H9 (cell line): ENCODE results near the gene KIF2C. TPM values are rescaled to one million over a fixed set of nuclear protein-coding genes. Genes with fewer than 3 reads are reported as not detected.

Experiments
- DNase-seq: peaks from one replicate; pipeline ENCODE4 v3.0.0-alpha.2; 2017
- H2AFZ ChIP-seq: one replicate; pipeline ENCODE4 v1.6.1; 2013; ENCODE audit warnings: mild to moderate bottlenecking, low read length, control low read depth, moderate library complexity
- H2AK5ac ChIP-seq: 2 replicates; pipeline ENCODE4 v1.6.1; 2013; ENCODE audit warnings: low read length, control low read depth, mixed read lengths; ENCODE audit not compliant: insufficient read length
- H2BK120ac ChIP-seq: one replicate; pipeline ENCODE4 v1.6.1; 2013; ENCODE audit warnings: low read depth, mild to moderate bottlenecking, low read length, control low read depth, inconsistent platforms; ENCODE audit not compliant: poor library complexity, severe bottlenecking
- H2BK12ac ChIP-seq: 2 replicates; pipeline ENCODE4 v1.6.1; 2013; ENCODE audit warnings: low read length, control low read depth, mixed read lengths, low read depth; ENCODE audit not compliant: insufficient read length
- H2BK15ac ChIP-seq: 2 replicates; pipeline ENCODE4 v1.6.1; 2013; ENCODE audit warnings: low read depth, low read length, control low read depth
- H2BK20ac ChIP-seq: one replicate; pipeline ENCODE4 v1.6.1; 2013; ENCODE audit warnings: low read depth, mild to moderate bottlenecking, low read length, control low read depth, inconsistent platforms; ENCODE audit not compliant: poor library complexity, severe bottlenecking
- H2BK5ac ChIP-seq: 2 replicates; pipeline ENCODE4 v1.6.1; 2013; ENCODE audit warnings: low read length, control low read depth, mixed read lengths; ENCODE audit not compliant: insufficient read length
- H3K14ac ChIP-seq: 2 replicates; pipeline ENCODE4 v1.6.1; 2013; ENCODE audit warnings: low read length, control low read depth; ENCODE audit not compliant: insufficient read depth
- H3K18ac ChIP-seq: 2 replicates; pipeline ENCODE4 v1.6.1; 2013; ENCODE audit warnings: low read depth, mild to moderate bottlenecking, mixed read lengths, low read length, control low read depth; ENCODE audit not compliant: insufficient read length
- H3K23ac ChIP-seq: 2 replicates; pipeline ENCODE4 v1.6.1; 2013; ENCODE audit warnings: low read length, control low read depth, mixed read lengths, low read depth; ENCODE audit not compliant: insufficient read length
- H3K23me2 ChIP-seq: 2 replicates; pipeline ENCODE4 v1.6.1; 2013; ENCODE audit warnings: low read depth, mild to moderate bottlenecking, mixed read lengths, low read length, control low read depth; ENCODE audit not compliant: insufficient read length, poor library complexity, severe bottlenecking
- H3K27ac ChIP-seq: 2 replicates; pipeline ENCODE4 v1.5.1; 2013; ENCODE audit warnings: low read length, control low read depth, mixed read lengths, low read depth; ENCODE audit not compliant: insufficient read length
- H3K27me3 ChIP-seq: 2 replicates; pipeline ENCODE4 v1.6.1; 2013; ENCODE audit warnings: low read length, control low read depth, inconsistent platforms; ENCODE audit not compliant: insufficient read depth
- H3K4ac ChIP-seq: 2 replicates; pipeline ENCODE4 v1.6.1; 2013; ENCODE audit warnings: low read depth, mild to moderate bottlenecking, control low read depth, inconsistent platforms, low read length, moderate library complexity
- H3K4me1 ChIP-seq: 2 replicates; pipeline ENCODE4 v1.6.1; 2013; ENCODE audit warnings: low read length, control low read depth, inconsistent platforms; ENCODE audit not compliant: insufficient read depth
- H3K4me2 ChIP-seq: 2 replicates; pipeline ENCODE4 v1.6.1; 2013; ENCODE audit warnings: low read length, control low read depth, mixed read lengths; ENCODE audit not compliant: insufficient read length, insufficient read depth
- H3K56ac ChIP-seq: 2 replicates; pipeline ENCODE4 v1.6.1; 2013; ENCODE audit warnings: low read depth, mild to moderate bottlenecking, mixed read lengths, low read length, control low read depth; ENCODE audit not compliant: insufficient read length
- H3K79me1 ChIP-seq: 2 replicates; pipeline ENCODE4 v1.6.1; 2013; ENCODE audit warnings: low read depth, mild to moderate bottlenecking, moderate library complexity, low read length, control low read depth, inconsistent platforms; ENCODE audit not compliant: insufficient read depth, poor library complexity, severe bottlenecking
- H3K79me2 ChIP-seq: 2 replicates; pipeline ENCODE4 v1.6.1; 2013; ENCODE audit warnings: low read length, control low read depth, inconsistent platforms; ENCODE audit not compliant: insufficient read depth
- H3K9ac ChIP-seq: 2 replicates; pipeline ENCODE4 v1.6.1; 2013; ENCODE audit warnings: low read length, control low read depth, mixed read lengths; ENCODE audit not compliant: insufficient read length; ENCODE audit errors: extremely low read depth
- H3K9me3 ChIP-seq: one replicate; pipeline ENCODE4 v1.6.1; 2013; ENCODE audit warnings: low read depth, low read length, inconsistent platforms; ENCODE audit not compliant: control insufficient read depth
- H3T11ph ChIP-seq: one replicate; pipeline ENCODE4 v1.6.1; 2013; ENCODE audit warnings: mild to moderate bottlenecking, low read length, control low read depth, inconsistent platforms
- H4K20me1 ChIP-seq: one replicate; pipeline ENCODE4 v1.6.1; 2013; ENCODE audit not compliant: control insufficient read depth, insufficient read length, insufficient read depth
- H4K5ac ChIP-seq: 2 replicates; pipeline ENCODE4 v1.6.1; 2013; ENCODE audit warnings: low read depth, mild to moderate bottlenecking, mixed read lengths, low read length, control low read depth; ENCODE audit not compliant: insufficient read length
- H4K8ac ChIP-seq: replicated peaks from 2 replicates; pipeline ENCODE4 v1.6.1; 2013; ENCODE audit warnings: low read length, control low read depth, mixed read lengths, low read depth; ENCODE audit not compliant: insufficient read length
- H4K91ac ChIP-seq: 2 replicates; pipeline ENCODE4 v1.6.1; 2013; ENCODE audit warnings: low read depth, mild to moderate bottlenecking, moderate library complexity, mixed read lengths, low read length, control low read depth; ENCODE audit not compliant: insufficient read length
- H3K27ac Mint-ChIP-seq, 3 experiments: 2 replicates in 2 of 3; 3 replicates in 1 of 3; pipeline ENCODE4 v1.8.0; 2020 to 2021; ENCODE audit warnings: mixed read lengths in 3 of 3, mild to moderate bottlenecking in 1 of 3, moderate library complexity in 1 of 3
- H3K27me3 Mint-ChIP-seq: 2 replicates; pipeline ENCODE4 v1.8.0; 2021; ENCODE audit warnings: low read depth, mild to moderate bottlenecking, moderate library complexity, mixed read lengths
- H3K36me3 Mint-ChIP-seq, 3 experiments: 2 replicates in 2 of 3; 3 replicates in 1 of 3; pipeline ENCODE4 v1.8.0; 2020 to 2021; ENCODE audit warnings: low read depth in 3 of 3, mixed read lengths in 3 of 3; ENCODE audit not compliant: insufficient read depth in 1 of 3
- H3K4me1 Mint-ChIP-seq, 2 experiments: 2 replicates each; pipeline ENCODE4 v1.8.0; 2020; ENCODE audit warnings: mixed read lengths in 2 of 2
- H3K4me3 Mint-ChIP-seq, 2 experiments: 2 replicates in 1 of 2; 3 replicates in 1 of 2; pipeline ENCODE4 v1.8.0; 2020 to 2021; ENCODE audit warnings: mild to moderate bottlenecking in 2 of 2, mixed read lengths in 2 of 2, moderate library complexity in 1 of 2
- H3K9me3 Mint-ChIP-seq, 2 experiments: 2 replicates in 1 of 2; 3 replicates in 1 of 2; pipeline ENCODE4 v1.8.0; 2020; ENCODE audit warnings: mild to moderate bottlenecking in 2 of 2, mixed read lengths in 2 of 2, moderate library complexity in 1 of 2
- WGBS: extraction: QIAGEN DNeasy Blood & Tissue Kit; methylation state at CpG from one replicate; pipeline ENCODE4 v1.1.7; 2013; ENCODE audit warnings: missing lambda C conversion rate, low lambda C conversion rate, mixed read lengths; ENCODE audit not compliant: insufficient read length; ENCODE audit errors: extremely low coverage; 5-methylcytosine and 5-hydroxymethylcytosine counted together
- total RNA-seq: library from RNA; stranded (reverse); gene quantifications from 2 replicates; pipeline ENCODE4 v1.2.1, GENCODE V29; 2021
- TF ChIP-seq, protein P1 (sequence below): fragments of 200-600 bp; sonication (generic); conservative IDR thresholded peaks from 3 replicates; pipeline ENCODE4 v1.8.0; 2021; ENCODE audit warnings: antibody characterized with exemption, mild to moderate bottlenecking

The KIF2C gene
- total RNA-seq, 1 experiment from 2014 or later, result 73.1 TPM

DNA sequence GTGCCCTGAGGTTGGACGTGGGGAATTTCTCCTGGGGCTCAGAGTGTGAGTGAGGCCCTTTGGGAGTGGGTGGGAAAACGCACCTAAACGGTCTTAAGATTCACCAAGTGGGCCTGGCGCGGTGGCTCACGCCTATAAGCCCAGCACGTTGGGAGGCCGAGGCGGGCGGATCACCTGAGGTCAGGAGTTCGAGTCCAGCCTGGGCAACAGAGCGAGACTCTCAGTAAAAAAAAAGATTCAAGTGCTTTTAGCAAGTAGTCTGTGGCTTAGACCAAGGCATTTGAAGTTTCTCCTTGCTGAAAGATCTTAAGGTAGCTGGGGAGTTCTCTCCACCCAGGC is 37.1 kb downstream of the KIF2C start:
- Histone ChIP-seq H3K14ac (peak overlapping the region; percentile 63; the same call in 1 of the 2 replicates), H3K79me1 (peaks cover 2% of the 10 kb centered on the region), H2BK15ac (no peak overlapping the region), H4K8ac (no peak overlapping the region), H4K5ac (no peak overlapping the region), H2BK20ac (no peak overlapping the region), H2BK12ac (no peak overlapping the region), H3K23me2 (peaks cover 11% of the 10 kb centered on the region), H3K27ac (no peak overlapping the region), H3K27me3 (no peaks in the 10 kb centered on the region), H2AK5ac (no peak overlapping the region), H3K9ac (peak overlapping the region; percentile 98), H4K91ac (no peak overlapping the region), H3K9me3 (no peaks in the 10 kb centered on the region), H3T11ph (no peak overlapping the region), H3K56ac (no peak overlapping the region), H3K4me2 (peak overlapping the region; percentile 99), H3K79me2 (peaks cover 17% of the 10 kb centered on the region; the same call in 1 of the 2 replicates), H3K4ac (no peak overlapping the region), H3K18ac (no peak overlapping the region), H3K4me1 (no peaks in the 10 kb centered on the region), H4K20me1 (peaks cover 4% of the 10 kb centered on the region), H2AFZ (no peak overlapping the region), H2BK5ac (no peak overlapping the region), H3K23ac (no peak overlapping the region), H2BK120ac (no peak overlapping the region)
- Mint-ChIP-seq H3K4me3 (peak overlapping the region; percentile 81 to 95), H3K36me3 (peaks cover 33 to 60% (median 51%) of the 10 kb centered on the region in 3 experiments), H3K4me1 (peaks cover 18 to 22% of the 10 kb centered on the region in 2 experiments), H3K27ac (peak overlapping the region; percentile 91 to 97 (median 94); a peak in 6 of 7 replicates), H3K9me3 (0 out of 5 replicates have a peak, but pooled peaks cover 0 to 4% of the 10 kb centered on the region in 2 experiments), H3K27me3 (no peaks in the 10 kb centered on the region)
- TF ChIP-seq, protein P1, sequence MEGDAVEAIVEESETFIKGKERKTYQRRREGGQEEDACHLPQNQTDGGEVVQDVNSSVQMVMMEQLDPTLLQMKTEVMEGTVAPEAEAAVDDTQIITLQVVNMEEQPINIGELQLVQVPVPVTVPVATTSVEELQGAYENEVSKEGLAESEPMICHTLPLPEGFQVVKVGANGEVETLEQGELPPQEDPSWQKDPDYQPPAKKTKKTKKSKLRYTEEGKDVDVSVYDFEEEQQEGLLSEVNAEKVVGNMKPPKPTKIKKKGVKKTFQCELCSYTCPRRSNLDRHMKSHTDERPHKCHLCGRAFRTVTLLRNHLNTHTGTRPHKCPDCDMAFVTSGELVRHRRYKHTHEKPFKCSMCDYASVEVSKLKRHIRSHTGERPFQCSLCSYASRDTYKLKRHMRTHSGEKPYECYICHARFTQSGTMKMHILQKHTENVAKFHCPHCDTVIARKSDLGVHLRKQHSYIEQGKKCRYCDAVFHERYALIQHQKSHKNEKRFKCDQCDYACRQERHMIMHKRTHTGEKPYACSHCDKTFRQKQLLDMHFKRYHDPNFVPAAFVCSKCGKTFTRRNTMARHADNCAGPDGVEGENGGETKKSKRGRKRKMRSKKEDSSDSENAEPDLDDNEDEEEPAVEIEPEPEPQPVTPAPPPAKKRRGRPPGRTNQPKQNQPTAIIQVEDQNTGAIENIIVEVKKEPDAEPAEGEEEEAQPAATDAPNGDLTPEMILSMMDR, result no peak
- WGBS, result no CpG with 5 or more reads among the region's 12 CpGs
- DNase-seq, result no peak
